T47D (cell line): ENCODE results near the gene PCED1A.
A peak's percentile ranks its signal among the peaks of the same experiment; 100 is the strongest.

Source experiments
- DNase-seq, 2 experiments: peaks; one replicate each; pipeline versions ENCODE4 v3.0.0 to v3.0.0-alpha.2; 2011 to 2012; ENCODE audit warnings: low read depth in 1 of 2, low spot score in 1 of 2
- JUND ChIP-seq: IDR thresholded peaks from 2 replicates; pipeline ENCODE4 v1.6.1; 2012; ENCODE audit warnings: low read depth
- in situ Hi-C: cut with HindIII; loops from 2 replicates; pipeline ENCODE4 v1.10.0; 2016; ENCODE audit warnings: low sequenced_read_pairs, low pct_unique_long_range_greater_than_20kb

Gene PCED1A

GRCh38 chr20:2873010-2873746, 32.7 kb upstream of the PCED1A start, which contains the start of gene PTPRA:
PTPRA (plus strand) TSS chr20:2873481; CDS start chr20:2964278, 90,797 bp downstream.
- peak; percentile 87 to 93 for DNase-seq
- TF ChIP-seq JUND = no peak
- in situ Hi-C loops = no loop called here

GRCh38 chr20:2872459-2873009, 32.1 kb upstream of the PCED1A start:
- peak; percentile 13 to 57 for DNase-seq

GRCh38 chr20:2871661-2872458, 31.4 kb upstream of the PCED1A start:
- DNase-seq = no peak
- in situ Hi-C loops = no loop called here
- no peak for TF ChIP-seq JUND

More at GRCh38 chr20:2872459-2873009, 32.1 kb upstream of the PCED1A start:
- TF ChIP-seq JUND = no peak
- in situ Hi-C loops = no loop called here

GRCh38 chr20:2871111-2871465, 30.6 kb upstream of the PCED1A start:
- in situ Hi-C loops = no loop called here
- no peak for DNase-seq
- TF ChIP-seq JUND = no peak

- no peak for DNase-seq
- TF ChIP-seq JUND = no peak
- in situ Hi-C loops = no loop called here
Observed at GRCh38 chr20:2869381-2869780, 28.9 kb upstream of the PCED1A start.

GRCh38 chr20:2867081-2867864, 26.8 kb upstream of the PCED1A start:
- no peak for DNase-seq
- in situ Hi-C loops = no loop called here
- no peak for TF ChIP-seq JUND

- in situ Hi-C loops = no loop called here
- DNase-seq = no peak
- TF ChIP-seq JUND = no peak
Observed at GRCh38 chr20:2866236-2866635, 25.8 kb upstream of the PCED1A start.

GRCh38 chr20:2865630-2866029, 25.2 kb upstream of the PCED1A start:
- TF ChIP-seq JUND = no peak
- in situ Hi-C loops = no loop called here
- DNase-seq = no peak

- in situ Hi-C loops = no loop called here
- no peak for DNase-seq
- TF ChIP-seq JUND = no peak
Observed at GRCh38 chr20:2865101-2865500, 24.6 kb upstream of the PCED1A start.

GRCh38 chr20:2864626-2865025, 24.2 kb upstream of the PCED1A start:
- no peak for TF ChIP-seq JUND
- no peak for DNase-seq
- in situ Hi-C loops = no loop called here

- TF ChIP-seq JUND = no peak
- in situ Hi-C loops = no loop called here
- DNase-seq = no peak
Observed at GRCh38 chr20:2859330-2860121, 19.1 kb upstream of the PCED1A start.

GRCh38 chr20:2858591-2858990, 18.1 kb upstream of the PCED1A start:
- in situ Hi-C loops = no loop called here
- DNase-seq = no peak
- TF ChIP-seq JUND = no peak
